ENCODE measurements around the gene NUP155. TPM values are rescaled to one million over a fixed set of nuclear protein-coding genes. Genes with fewer than 3 reads are reported as not detected.

The NUP155 gene
- total RNA-seq, 1 donor from 2014 or later, result 42.3 TPM

- no peaks in the 10 kb centered on the region for H3K27me3 ChIP-seq (ENCODE audit: control insufficient read depth in 3 of 3, insufficient read depth in 3 of 3, low read length in 3 of 3)
- no peaks in the 10 kb centered on the region for H3K36me3 ChIP-seq (ENCODE audit: control insufficient read depth in 3 of 3, insufficient read depth in 3 of 3, low read length in 3 of 3)
- peak within 1 kb of the TSS; percentile 88 to 93 (median 92) for H3K4me3 ChIP-seq (ENCODE audit: low read length in 3 of 3)
- peaks cover 8 to 10% (median 9%) of the 10 kb centered on the region in 3 donors for H3K4me1 ChIP-seq (ENCODE audit: control insufficient read depth in 3 of 3, insufficient read depth in 3 of 3, low read length in 3 of 3)
- H3K9me3 ChIP-seq (ENCODE audit: control insufficient read depth in 3 of 3, low read length in 3 of 3), result no peaks in the 10 kb centered on the region
- peak within 1 kb of the TSS; percentile 97 for H3K27ac ChIP-seq (ENCODE audit: low read depth, low read length)
- peak within 1 kb of the TSS; percentile 96 to 99 (median 97) for H3K9ac ChIP-seq (ENCODE audit: low read depth in 1 of 3, low read length in 3 of 3)
These were observed 121.7 kb downstream of the NUP155 start, which contains the start of gene CPLANE1 for GRCh38 chr5:37248970-37249814. TSS of gene CPLANE1 (minus strand) at chr5:37249376. CDS start at chr5:37247698, 1,678 bp downstream.

GRCh38 chr5:37248421-37248969 lies 122.4 kb downstream of the NUP155 start:
- Histone ChIP-seq H3K9me3 (ENCODE audit: control insufficient read depth in 3 of 3, low read length in 3 of 3) (no peaks in the 10 kb centered on the region), H3K4me1 (ENCODE audit: control insufficient read depth in 3 of 3, insufficient read depth in 3 of 3, low read length in 3 of 3) (peaks cover 8 to 10% (median 9%) of the 10 kb centered on the region in 3 donors), H3K27ac (ENCODE audit: low read depth, low read length) (peak overlapping the region; percentile 97), H3K4me3 (ENCODE audit: low read length in 3 of 3) (peak overlapping the region; percentile 88 to 93 (median 92)), H3K27me3 (ENCODE audit: control insufficient read depth in 3 of 3, insufficient read depth in 3 of 3, low read length in 3 of 3) (no peaks in the 10 kb centered on the region), H3K9ac (ENCODE audit: low read depth in 1 of 3, low read length in 3 of 3) (peak overlapping the region; percentile 96 to 99 (median 97)), H3K36me3 (ENCODE audit: control insufficient read depth in 3 of 3, insufficient read depth in 3 of 3, low read length in 3 of 3) (no peaks in the 10 kb centered on the region)

DNA sequence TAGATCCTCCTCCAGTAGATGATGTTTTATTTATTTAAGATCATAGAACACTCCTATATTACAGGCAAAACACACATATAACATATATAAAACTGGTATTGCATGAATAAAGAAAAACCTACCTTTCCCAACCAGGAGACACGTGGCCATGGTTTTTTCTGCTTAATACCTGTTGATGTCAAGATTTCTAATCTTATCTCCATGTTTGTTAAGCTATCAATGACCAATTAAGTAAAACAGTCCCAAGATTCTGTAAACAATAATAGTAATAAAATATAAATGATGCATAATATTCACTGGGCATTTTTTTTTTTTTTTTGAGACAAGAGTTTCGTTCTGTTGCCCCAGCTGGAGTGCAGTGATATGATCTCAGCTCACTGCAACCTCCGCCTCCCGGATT lies 123.4 kb downstream of the NUP155 start:
- Histone ChIP-seq H3K4me1 (ENCODE audit: control insufficient read depth in 3 of 3, insufficient read depth in 3 of 3, low read length in 3 of 3) (peaks cover 8 to 10% (median 9%) of the 10 kb centered on the region in 3 donors), H3K36me3 (ENCODE audit: control insufficient read depth in 3 of 3, insufficient read depth in 3 of 3, low read length in 3 of 3) (no peaks in the 10 kb centered on the region), H3K4me3 (ENCODE audit: low read length in 3 of 3) (no peak overlapping the region), H3K27ac (ENCODE audit: low read depth, low read length) (no peak overlapping the region), H3K9ac (ENCODE audit: low read depth in 1 of 3, low read length in 3 of 3) (peak overlapping the region in 1 of 3 donors; percentile 28), H3K9me3 (ENCODE audit: control insufficient read depth in 3 of 3, low read length in 3 of 3) (no peaks in the 10 kb centered on the region), H3K27me3 (ENCODE audit: control insufficient read depth in 3 of 3, insufficient read depth in 3 of 3, low read length in 3 of 3) (no peaks in the 10 kb centered on the region)

DNA sequence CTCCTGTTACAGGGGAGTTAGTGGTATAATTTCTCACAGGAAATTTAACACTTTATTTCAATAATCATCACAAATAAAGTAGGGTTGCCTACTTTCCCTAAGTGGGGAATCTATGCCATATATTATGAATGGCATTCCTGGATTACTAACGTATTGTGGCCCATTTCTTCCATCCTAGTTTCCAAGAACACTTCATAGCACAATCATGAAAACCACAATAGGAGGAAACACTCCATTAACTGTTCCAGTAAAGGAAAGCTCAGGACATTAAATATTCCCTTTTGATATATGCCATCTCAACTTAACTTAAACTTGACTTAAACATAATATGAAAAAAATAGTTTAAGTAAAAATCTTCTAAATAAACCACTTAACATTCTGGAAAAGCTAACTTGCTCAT lies 123.9 kb downstream of the NUP155 start:
- Histone ChIP-seq H3K9ac (ENCODE audit: low read depth in 1 of 3, low read length in 3 of 3) (peak overlapping the region in 2 of 3 donors; percentile 2 to 28), H3K9me3 (ENCODE audit: control insufficient read depth in 3 of 3, low read length in 3 of 3) (no peaks in the 10 kb centered on the region), H3K4me3 (ENCODE audit: low read length in 3 of 3) (no peak overlapping the region), H3K36me3 (ENCODE audit: control insufficient read depth in 3 of 3, insufficient read depth in 3 of 3, low read length in 3 of 3) (no peaks in the 10 kb centered on the region), H3K27ac (ENCODE audit: low read depth, low read length) (no peak overlapping the region), H3K4me1 (ENCODE audit: control insufficient read depth in 3 of 3, insufficient read depth in 3 of 3, low read length in 3 of 3) (peaks cover 8 to 10% (median 9%) of the 10 kb centered on the region in 3 donors), H3K27me3 (ENCODE audit: control insufficient read depth in 3 of 3, insufficient read depth in 3 of 3, low read length in 3 of 3) (no peaks in the 10 kb centered on the region)

Small RNAs within 50 kb of the gene (small RNA-seq; reads per million reads assigned to genes)
- not detected for gene RNU7-75P

Other genes starting within 250 kb of the NUP155 start
- 35.5 TPM for gene CPLANE1, start 121.7 kb downstream of the NUP155 start, total RNA-seq
- 23.0 TPM for gene WDR70, start 8.2 kb upstream of the NUP155 start, total RNA-seq

All from skeletal muscle tissue (tissue), 5 donors.